Upper lobe of left lung (tissue), 4 donors: ENCODE data around the gene HCAR1.

ENCODE experiments used
- CTCF ChIP-seq, 6 experiments: fragments of 450-650 bp in 4 of 6; fragments of 200-600 bp in 2 of 6; sonication (generic) in 2 of 6; IDR thresholded peaks; one replicate each; pipeline ENCODE4 v1.5.1; 2016 to 2019; ENCODE audit warnings: antibody characterized with exemption in 6 of 6
- POLR2A ChIP-seq, 4 donors: fragments of 450-650 bp; IDR thresholded peaks; one replicate each; pipeline ENCODE4 v1.5.1; 2016 to 2017; ENCODE audit warnings: antibody characterized with exemption in 4 of 4, mild to moderate bottlenecking in 2 of 4

DNA sequence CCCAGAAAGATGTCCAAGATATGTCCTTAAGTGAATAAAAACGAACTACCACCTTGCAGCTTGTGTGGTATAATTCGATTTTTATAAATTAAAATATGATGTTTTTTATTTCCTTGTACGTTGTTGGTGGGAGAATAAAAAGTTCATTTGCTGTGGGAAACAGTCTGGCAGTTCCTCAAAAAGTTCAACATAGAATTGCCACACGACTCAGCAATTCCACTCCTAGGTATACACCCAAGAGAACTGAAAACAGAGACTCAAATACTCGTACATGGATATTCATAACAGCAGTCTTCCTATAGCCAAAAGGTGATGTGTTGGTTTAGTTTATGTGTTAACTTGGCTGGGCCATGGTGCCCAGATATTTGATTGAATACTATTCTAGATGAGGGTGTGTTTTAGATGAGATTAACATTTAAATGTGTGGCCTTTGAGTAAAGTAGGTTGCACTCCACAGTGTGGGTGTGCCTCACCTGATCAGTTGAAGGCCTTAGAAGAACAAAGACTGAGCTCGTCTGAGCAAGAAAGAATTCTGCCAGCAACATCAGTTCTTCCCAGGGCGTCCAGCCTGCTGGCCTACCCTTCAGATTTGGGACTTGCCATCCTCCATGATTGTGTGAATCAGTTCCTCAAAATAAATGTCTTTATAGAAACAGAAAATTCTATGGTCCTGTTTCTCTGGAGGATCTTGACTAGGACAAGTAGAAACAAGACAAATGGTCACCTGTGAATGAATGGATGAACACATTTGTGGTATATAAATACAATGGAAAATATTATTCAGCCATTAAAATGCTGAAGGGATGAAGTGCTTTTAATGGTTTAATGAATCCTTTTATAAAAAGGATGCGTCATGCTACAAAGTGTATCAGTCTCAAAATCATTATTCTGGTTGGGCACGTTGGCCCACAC lies 16.8 kb upstream of the HCAR1 start:
- TF ChIP-seq CTCF (IDR thresholded peaks at IDR 0.05): no peak
- no peak for TF ChIP-seq POLR2A (IDR thresholded peaks at IDR 0.05)
